ENCODE results near the gene HDAC4. TPM values are rescaled to one million over a fixed set of nuclear protein-coding genes. Genes with fewer than 3 reads are reported as not detected.

Gene HDAC4
- total and polyA plus RNA-seq, 2 experiments from 2014 or later = 8.1 to 41.8 TPM

GRCh38 chr2:239163688-239164334 is 237.0 kb downstream of the HDAC4 start (continued):
- TF ChIP-seq ETS1 (IDR thresholded peaks at IDR 0.05) = no peak
- no peak for TF ChIP-seq ZNF331 (CRISPR knock-in tag; IDR thresholded peaks at IDR 0.05; ENCODE audit: low read depth)
- TF ChIP-seq JUNB (IDR thresholded peaks at IDR 0.05; ENCODE audit: unreplicated experiment) = no peak
- no peak for TF ChIP-seq NANOG (IDR thresholded peaks at IDR 0.05; ENCODE audit: borderline replicate concordance)
- TF ChIP-seq REST (IDR thresholded peaks at IDR 0.05; ENCODE audit: unreplicated experiment) = no peak
- TF ChIP-seq EZH2 (IDR thresholded peaks at IDR 0.05; ENCODE audit: low read depth, unreplicated experiment) = no peak

- Mint-ChIP-seq H3K9me3 (no peaks in the 10 kb centered on the region; the same call in 2 of the 3 replicates), H3K4me1 (peaks cover 9% of the 10 kb centered on the region), H3K4me3 (no peak overlapping the region), H3K36me3 (ENCODE audit: low read depth) (peaks cover 19% of the 10 kb centered on the region), H3K27me3 (ENCODE audit: insufficient read depth, low read depth, poor library complexity) (peaks cover 15% of the 10 kb centered on the region), H3K27ac (no peak overlapping the region)
- H3K4me1 ChIP-seq (ENCODE audit: insufficient read depth) = no peaks in the 10 kb centered on the region
- H3K27ac ChIP-seq (ENCODE audit: low read depth) = no peak overlapping the region
- H3K9me2 ChIP-seq (ENCODE audit: insufficient read depth) = no peaks in the 10 kb centered on the region
- no peak overlapping the region for H3K4me3 ChIP-seq
- ATAC-seq (no peak), DNase-seq (ENCODE audit: low spot score) (no peak)
- H3K36me3 ChIP-seq (ENCODE audit: insufficient read depth) = no peaks in the 10 kb centered on the region
- H3K27me3 ChIP-seq (ENCODE audit: insufficient read depth) = no peaks in the 10 kb centered on the region
- H4K20me1 ChIP-seq (replicated peaks; ENCODE audit: insufficient read depth) = peaks cover 3% of the 10 kb centered on the region; the same call in 1 of the 2 replicates
- no peaks in the 10 kb centered on the region for H3K79me2 ChIP-seq (replicated peaks; ENCODE audit: insufficient read depth)
- no peaks in the 10 kb centered on the region for H3F3A ChIP-seq (replicated peaks; ENCODE audit: low read depth)
- H3K4me2 ChIP-seq = no peak overlapping the region
- H2AFZ ChIP-seq = no peak overlapping the region
- TF ChIP-seq ZNF462 (CRISPR knock-in tag; IDR thresholded peaks at IDR 0.05) (no peak), JUNB (IDR thresholded peaks at IDR 0.05; ENCODE audit: unreplicated experiment) (no peak), NANOG (IDR thresholded peaks at IDR 0.05; ENCODE audit: borderline replicate concordance) (no peak), POLR2AphosphoS5 (IDR thresholded peaks at IDR 0.05; ENCODE audit: low read depth) (no peak), ZNF331 (CRISPR knock-in tag; IDR thresholded peaks at IDR 0.05; ENCODE audit: low read depth) (no peak), ETS1 (IDR thresholded peaks at IDR 0.05) (no peak), STAT1 (IDR thresholded peaks at IDR 0.05; ENCODE audit: unreplicated experiment) (no peak), ZNF114 (CRISPR knock-in tag; IDR thresholded peaks at IDR 0.05) (no peak), EZH2phosphoT487 (IDR thresholded peaks at IDR 0.05; ENCODE audit: unreplicated experiment) (no peak)
Observed at GRCh38 chr2:239162976-239163687, 237.7 kb downstream of the HDAC4 start.

All from GM23338 (cell line).